Measurements from ENCODE around the gene IFRD1.
A peak's percentile ranks its signal among the peaks of the same experiment; 100 is the strongest.

IFRD1 gene

DNA sequence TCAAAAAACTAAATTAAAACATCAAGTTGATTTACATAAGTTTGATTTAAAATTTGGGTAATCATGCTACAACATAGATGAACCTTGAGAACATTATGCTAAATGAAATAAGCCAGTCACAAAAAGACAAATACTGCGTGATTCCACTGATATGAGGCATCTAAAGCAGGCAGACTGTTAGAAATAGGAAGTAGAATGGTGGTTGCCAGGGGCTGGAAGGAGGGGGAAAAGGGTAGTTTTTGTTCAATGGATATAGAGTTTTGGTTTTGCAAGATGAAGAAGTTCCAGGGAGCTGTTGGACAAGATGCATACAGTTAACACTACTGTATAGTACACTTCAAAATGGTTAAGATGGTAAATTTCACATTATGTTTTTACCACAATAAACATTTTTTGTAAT, 45.0 kb upstream of the IFRD1 start:
- no peak for TF ChIP-seq ZC3H10 (CRISPR knock-in tag; IDR thresholded peaks at IDR 0.05)
- ATAC-seq = no peak

DNA sequence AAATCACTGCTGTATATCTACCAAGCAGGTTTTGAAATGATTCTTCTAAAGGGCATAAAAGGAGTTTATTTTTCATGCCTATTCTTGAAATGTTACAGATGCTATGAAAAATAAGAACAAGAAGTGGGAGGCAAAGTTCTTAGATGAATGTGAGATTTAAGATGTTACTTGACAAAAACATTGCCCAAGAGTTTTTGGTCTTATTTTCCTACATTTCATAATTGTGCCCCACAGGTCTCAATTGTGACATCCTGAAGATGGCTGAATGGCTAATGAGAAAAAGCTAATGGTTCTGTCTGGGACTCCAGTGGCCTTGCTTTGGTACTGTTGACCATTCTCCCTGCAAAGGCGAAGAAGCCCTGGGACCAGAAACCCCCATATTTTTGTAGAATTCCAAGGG, 43.0 kb upstream of the IFRD1 start:
- TF ChIP-seq, protein P1, sequence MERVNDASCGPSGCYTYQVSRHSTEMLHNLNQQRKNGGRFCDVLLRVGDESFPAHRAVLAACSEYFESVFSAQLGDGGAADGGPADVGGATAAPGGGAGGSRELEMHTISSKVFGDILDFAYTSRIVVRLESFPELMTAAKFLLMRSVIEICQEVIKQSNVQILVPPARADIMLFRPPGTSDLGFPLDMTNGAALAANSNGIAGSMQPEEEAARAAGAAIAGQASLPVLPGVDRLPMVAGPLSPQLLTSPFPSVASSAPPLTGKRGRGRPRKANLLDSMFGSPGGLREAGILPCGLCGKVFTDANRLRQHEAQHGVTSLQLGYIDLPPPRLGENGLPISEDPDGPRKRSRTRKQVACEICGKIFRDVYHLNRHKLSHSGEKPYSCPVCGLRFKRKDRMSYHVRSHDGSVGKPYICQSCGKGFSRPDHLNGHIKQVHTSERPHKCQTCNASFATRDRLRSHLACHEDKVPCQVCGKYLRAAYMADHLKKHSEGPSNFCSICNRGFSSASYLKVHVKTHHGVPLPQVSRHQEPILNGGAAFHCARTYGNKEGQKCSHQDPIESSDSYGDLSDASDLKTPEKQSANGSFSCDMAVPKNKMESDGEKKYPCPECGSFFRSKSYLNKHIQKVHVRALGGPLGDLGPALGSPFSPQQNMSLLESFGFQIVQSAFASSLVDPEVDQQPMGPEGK (CRISPR knock-in tag; IDR thresholded peaks at IDR 0.05; ENCODE audit: borderline replicate concordance) = no peak
- TF ChIP-seq ARNTL (CRISPR knock-in tag; IDR thresholded peaks at IDR 0.05; ENCODE audit: borderline replicate concordance, low read depth) (no peak), CSDC2 (CRISPR knock-in tag; IDR thresholded peaks at IDR 0.05) (no peak), ZNF8 (CRISPR knock-in tag; IDR thresholded peaks at IDR 0.05) (no peak), OSR1 (CRISPR knock-in tag; IDR thresholded peaks at IDR 0.05) (no peak), PPARA (CRISPR knock-in tag; IDR thresholded peaks at IDR 0.05; ENCODE audit: borderline replicate concordance) (no peak)
- TF ChIP-seq, protein P2, sequence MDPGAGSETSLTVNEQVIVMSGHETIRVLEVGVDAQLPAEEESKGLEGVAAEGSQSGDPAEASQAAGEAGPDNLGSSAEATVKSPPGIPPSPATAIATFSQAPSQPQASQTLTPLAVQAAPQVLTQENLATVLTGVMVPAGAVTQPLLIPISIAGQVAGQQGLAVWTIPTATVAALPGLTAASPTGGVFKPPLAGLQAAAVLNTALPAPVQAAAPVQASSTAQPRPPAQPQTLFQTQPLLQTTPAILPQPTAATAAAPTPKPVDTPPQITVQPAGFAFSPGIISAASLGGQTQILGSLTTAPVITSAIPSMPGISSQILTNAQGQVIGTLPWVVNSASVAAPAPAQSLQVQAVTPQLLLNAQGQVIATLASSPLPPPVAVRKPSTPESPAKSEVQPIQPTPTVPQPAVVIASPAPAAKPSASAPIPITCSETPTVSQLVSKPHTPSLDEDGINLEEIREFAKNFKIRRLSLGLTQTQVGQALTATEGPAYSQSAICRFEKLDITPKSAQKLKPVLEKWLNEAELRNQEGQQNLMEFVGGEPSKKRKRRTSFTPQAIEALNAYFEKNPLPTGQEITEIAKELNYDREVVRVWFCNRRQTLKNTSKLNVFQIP (CRISPR knock-in tag; IDR thresholded peaks at IDR 0.05; ENCODE audit: borderline replicate concordance, low read depth) = no peak
- ATAC-seq = no peak

DNA sequence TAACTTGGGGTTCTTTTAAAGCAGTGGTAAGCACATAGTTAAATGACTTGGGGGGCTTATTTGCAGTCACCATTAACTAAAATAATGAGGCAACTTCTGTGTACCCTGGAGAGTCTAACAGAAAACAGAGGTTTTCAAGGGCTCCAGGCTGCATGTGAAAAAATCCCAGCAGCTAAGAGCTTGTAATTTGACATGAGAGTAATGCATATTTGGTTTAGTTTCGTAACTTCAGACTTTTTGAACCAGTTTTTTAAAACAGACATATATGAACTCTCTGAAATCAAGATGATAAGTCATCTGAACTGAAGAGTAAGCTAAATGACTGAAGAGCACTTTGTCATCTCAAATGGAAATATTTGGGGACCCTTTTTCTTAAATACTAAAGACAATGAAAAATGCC, 40.2 kb upstream of the IFRD1 start:
- peak; percentile 46 for ATAC-seq
- peak; percentile 42 for TF ChIP-seq ISL1 (CRISPR knock-in tag; IDR thresholded peaks at IDR 0.05)
- TF ChIP-seq, protein P1 (CRISPR knock-in tag; IDR thresholded peaks at IDR 0.05; ENCODE audit: borderline replicate concordance) = no peak

DNA sequence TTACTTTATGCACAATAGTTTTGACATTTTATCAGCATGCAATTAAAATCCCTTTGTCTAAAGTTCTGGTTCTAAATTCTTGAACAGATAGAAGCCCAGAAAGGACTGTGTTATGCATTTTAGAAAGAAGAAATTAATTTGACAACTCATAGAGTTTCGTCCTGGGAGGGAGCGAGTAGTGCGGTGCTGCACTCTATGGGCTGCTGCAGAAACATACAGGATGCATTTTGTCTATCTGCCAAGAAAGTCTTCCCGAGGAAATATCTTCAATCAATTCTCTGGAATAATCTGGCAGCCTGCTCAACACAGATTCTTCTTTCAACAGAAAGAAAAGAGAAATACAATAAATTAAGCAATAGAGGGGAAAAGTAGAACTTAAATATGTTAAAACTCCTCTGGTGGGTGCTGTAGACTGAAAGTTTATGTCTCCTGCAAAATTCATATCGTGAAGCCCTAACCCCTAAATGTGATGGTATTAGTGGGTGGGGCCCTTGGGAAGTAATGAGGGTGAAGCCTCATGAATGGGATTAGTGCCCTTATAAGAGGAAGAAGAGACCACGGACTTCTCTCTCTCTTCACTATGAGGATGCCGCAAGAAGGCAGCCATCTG, 39.0 kb upstream of the IFRD1 start:
- ATAC-seq = peak; percentile 92
- TF ChIP-seq ESRRG (CRISPR knock-in tag; IDR thresholded peaks at IDR 0.05) (no peak), ARNTL (CRISPR knock-in tag; IDR thresholded peaks at IDR 0.05; ENCODE audit: borderline replicate concordance, low read depth) (no peak), PPARA (CRISPR knock-in tag; IDR thresholded peaks at IDR 0.05; ENCODE audit: borderline replicate concordance) (no peak), ZNF8 (CRISPR knock-in tag; IDR thresholded peaks at IDR 0.05) (no peak), ZNF565 (CRISPR knock-in tag; conservative IDR thresholded peaks at IDR 0.05; ENCODE audit: low read depth) (no peak), ISL1 (CRISPR knock-in tag; IDR thresholded peaks at IDR 0.05) (no peak), OSR1 (CRISPR knock-in tag; IDR thresholded peaks at IDR 0.05) (no peak), TCF4 (CRISPR knock-in tag; IDR thresholded peaks at IDR 0.05; ENCODE audit: borderline replicate concordance) (no peak), ZFP3 (CRISPR knock-in tag; IDR thresholded peaks at IDR 0.05) (no peak), CSDC2 (CRISPR knock-in tag; IDR thresholded peaks at IDR 0.05) (no peak)
- TF ChIP-seq, protein P2 (CRISPR knock-in tag; IDR thresholded peaks at IDR 0.05; ENCODE audit: borderline replicate concordance, low read depth) = no peak
- TF ChIP-seq, protein P3, sequence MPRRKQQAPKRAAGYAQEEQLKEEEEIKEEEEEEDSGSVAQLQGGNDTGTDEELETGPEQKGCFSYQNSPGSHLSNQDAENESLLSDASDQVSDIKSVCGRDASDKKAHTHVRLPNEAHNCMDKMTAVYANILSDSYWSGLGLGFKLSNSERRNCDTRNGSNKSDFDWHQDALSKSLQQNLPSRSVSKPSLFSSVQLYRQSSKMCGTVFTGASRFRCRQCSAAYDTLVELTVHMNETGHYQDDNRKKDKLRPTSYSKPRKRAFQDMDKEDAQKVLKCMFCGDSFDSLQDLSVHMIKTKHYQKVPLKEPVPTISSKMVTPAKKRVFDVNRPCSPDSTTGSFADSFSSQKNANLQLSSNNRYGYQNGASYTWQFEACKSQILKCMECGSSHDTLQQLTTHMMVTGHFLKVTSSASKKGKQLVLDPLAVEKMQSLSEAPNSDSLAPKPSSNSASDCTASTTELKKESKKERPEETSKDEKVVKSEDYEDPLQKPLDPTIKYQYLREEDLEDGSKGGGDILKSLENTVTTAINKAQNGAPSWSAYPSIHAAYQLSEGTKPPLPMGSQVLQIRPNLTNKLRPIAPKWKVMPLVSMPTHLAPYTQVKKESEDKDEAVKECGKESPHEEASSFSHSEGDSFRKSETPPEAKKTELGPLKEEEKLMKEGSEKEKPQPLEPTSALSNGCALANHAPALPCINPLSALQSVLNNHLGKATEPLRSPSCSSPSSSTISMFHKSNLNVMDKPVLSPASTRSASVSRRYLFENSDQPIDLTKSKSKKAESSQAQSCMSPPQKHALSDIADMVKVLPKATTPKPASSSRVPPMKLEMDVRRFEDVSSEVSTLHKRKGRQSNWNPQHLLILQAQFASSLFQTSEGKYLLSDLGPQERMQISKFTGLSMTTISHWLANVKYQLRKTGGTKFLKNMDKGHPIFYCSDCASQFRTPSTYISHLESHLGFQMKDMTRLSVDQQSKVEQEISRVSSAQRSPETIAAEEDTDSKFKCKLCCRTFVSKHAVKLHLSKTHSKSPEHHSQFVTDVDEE (CRISPR knock-in tag; IDR thresholded peaks at IDR 0.05) = no peak

Measured in SK-N-SH treated with all-trans-retinoic acid at 6 μM for 48 hours (cell line).